Ectodermal cell (in vitro differentiated cells): Measurements from ENCODE around the gene PEAR1.

ENCODE experiments used
- H3K27ac ChIP-seq: 2 replicates; pipeline ENCODE4 v1.7.0; 2013; ENCODE audit warnings: mild to moderate bottlenecking, low read depth, low read length; ENCODE audit not compliant: insufficient read depth, poor library complexity, severe bottlenecking
- H3K27me3 ChIP-seq: 2 replicates; pipeline ENCODE4 v1.7.0; 2013; ENCODE audit warnings: mild to moderate bottlenecking, low read length; ENCODE audit not compliant: insufficient read depth, control insufficient read depth, poor library complexity, severe bottlenecking
- H3K36me3 ChIP-seq: one replicate; pipeline ENCODE4 v1.7.0; 2013; ENCODE audit warnings: low read length; ENCODE audit not compliant: control insufficient read depth, insufficient read depth
- H3K4me1 ChIP-seq: one replicate; pipeline ENCODE4 v1.7.0; 2013; ENCODE audit warnings: low read length; ENCODE audit not compliant: control insufficient read depth, insufficient read depth
- H3K4me3 ChIP-seq: 2 replicates; pipeline ENCODE4 v1.7.0; 2013; ENCODE audit warnings: low read depth, low read length, control low read depth; ENCODE audit not compliant: insufficient read depth
- H3K9me3 ChIP-seq: 2 replicates; pipeline ENCODE4 v1.7.0; 2013; ENCODE audit warnings: mild to moderate bottlenecking, low read length, moderate library complexity; ENCODE audit not compliant: control insufficient read depth
- WGBS, 2 experiments: methylation state at CpG; one replicate each; pipeline ENCODE4 v1.1.7; 2013; ENCODE audit warnings: missing lambda C conversion rate in 2 of 2; 5-methylcytosine and 5-hydroxymethylcytosine counted together

PEAR1 gene

DNA sequence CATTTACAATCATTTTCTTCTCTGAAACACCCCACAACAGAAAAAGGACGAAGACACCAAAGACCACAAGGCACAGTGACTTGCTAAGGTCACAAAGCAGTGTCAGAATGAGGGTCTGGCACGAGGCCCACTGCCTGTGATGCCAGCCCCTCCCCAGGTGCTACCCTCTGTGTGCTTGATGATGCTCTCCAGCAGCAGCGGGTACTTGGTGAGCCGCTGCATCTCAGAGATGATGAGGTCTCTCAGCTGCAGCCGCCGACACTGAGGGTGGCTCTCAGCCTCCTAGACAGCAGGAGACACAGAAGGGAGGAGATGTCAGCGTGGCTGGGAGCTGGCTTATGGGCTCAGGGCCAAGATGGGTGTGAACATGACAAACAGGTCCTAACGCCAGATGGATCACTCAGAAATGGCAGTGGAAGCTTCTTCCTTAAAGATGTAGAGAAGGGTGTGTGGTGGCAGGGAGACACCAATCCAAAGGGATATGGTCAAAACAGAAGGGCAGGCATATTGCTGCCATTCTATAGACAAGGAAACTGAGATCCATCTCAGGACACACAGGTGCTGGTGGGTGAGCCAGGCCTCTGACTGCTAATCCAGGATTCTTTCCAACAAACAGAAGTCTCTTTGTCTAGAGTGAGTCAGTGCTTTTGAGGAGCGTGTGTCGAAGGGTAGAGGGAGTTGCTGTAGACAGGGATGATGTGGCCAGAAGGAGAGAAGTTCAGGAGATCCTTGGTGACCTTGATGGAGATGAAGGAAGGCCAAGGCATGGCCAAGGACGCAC lies 52.6 kb downstream of the PEAR1 start:
- no peak overlapping the region for H3K4me3 ChIP-seq
- H3K36me3 ChIP-seq, result peaks cover 73% of the 10 kb centered on the region
- H3K27ac ChIP-seq, result no peak overlapping the region
- no peaks in the 10 kb centered on the region for H3K27me3 ChIP-seq
- H3K9me3 ChIP-seq, result no peaks in the 10 kb centered on the region
- H3K4me1 ChIP-seq, result no peaks in the 10 kb centered on the region
- WGBS, 2 experiments, result 95% methylated on average over 11 of the region's 11 CpGs

DNA sequence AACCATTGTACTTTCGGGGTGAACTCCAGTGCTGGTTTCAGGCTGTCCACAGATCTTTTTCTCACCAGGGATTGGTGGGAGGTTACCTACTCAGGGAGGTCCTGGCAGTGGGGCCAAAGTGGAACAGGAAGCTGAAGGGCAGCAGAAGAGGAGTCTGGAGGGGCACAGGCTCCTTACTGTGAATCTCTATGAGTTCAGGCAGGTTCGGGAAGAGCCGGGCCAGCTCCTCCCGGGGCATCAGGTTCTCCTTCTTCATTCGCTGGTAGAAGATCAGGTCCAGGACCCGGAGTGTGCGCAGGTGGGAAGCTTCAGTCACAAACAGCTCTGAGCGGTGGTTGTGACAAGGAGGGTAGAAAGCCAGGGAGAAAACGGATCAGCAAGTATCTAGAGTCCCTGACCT lies 53.6 kb downstream of the PEAR1 start:
- Histone ChIP-seq H3K27ac (no peak overlapping the region), H3K27me3 (no peaks in the 10 kb centered on the region), H3K4me1 (no peaks in the 10 kb centered on the region), H3K4me3 (no peak overlapping the region), H3K9me3 (no peaks in the 10 kb centered on the region), H3K36me3 (peaks cover 75% of the 10 kb centered on the region)
- WGBS, 2 experiments, result 96 to 97% methylated on average over 9 of the region's 9 CpGs

DNA sequence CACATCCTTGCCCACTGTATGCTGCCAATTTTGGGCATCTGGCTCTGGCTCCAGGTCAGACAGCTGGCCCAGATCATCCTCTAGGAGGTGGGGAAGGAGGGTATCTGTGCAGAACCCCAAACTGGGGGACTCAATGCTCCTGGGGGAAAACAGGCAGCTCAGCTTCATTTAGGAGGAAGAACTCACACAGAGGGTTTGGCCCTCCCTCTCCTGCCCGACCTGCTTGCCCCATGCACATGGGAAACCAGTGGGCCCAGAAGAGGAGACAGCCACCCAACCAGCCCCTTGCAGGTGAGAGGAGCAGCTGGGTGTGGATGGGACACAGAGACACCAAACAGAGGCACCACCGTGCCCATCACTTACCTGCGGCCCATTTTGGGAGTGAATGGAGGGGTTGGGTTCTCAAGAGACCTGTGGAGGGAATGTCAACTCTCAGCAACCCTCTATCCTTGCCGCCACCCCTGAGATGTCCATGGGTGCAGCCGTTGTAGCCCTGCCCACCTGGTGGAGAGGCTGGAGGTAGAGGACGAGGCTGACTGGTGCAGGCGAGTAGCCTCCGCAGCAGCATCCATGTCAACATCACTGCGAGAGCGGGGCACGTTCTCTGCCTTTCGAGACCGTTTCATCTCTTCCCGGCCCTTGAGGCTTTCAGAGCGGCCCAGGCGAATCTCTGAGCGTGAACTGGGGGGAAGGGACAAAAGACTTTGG lies 54.5 kb downstream of the PEAR1 start:
- Histone ChIP-seq H3K27ac (no peak overlapping the region), H3K4me3 (no peak overlapping the region), H3K36me3 (peaks cover 69% of the 10 kb centered on the region), H3K4me1 (no peaks in the 10 kb centered on the region), H3K9me3 (no peaks in the 10 kb centered on the region), H3K27me3 (no peaks in the 10 kb centered on the region)
- 96% methylated on average over 17 of the region's 17 CpGs for WGBS, 2 experiments

DNA sequence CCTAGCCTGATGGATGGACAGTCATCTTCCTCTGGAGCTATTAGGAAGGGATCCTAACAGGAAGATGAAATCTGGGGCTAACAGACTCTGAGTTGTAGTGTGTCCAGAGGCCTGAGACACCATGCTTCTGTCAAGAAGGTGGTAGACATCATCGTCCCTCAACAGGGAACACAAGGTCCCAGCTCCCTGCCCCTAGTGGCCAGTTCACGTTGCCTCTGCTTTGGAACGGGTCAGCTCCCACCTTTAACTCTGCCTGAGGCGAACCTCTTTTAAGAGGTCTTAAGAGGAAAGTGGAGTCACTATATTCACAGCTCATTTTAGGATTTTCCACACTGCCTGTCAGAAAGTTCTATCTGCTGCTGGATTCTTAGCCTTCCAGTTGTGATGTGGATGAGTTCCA lies 55.2 kb downstream of the PEAR1 start:
- Histone ChIP-seq H3K27me3 (no peaks in the 10 kb centered on the region), H3K36me3 (peaks cover 64% of the 10 kb centered on the region), H3K4me3 (no peak overlapping the region), H3K4me1 (no peaks in the 10 kb centered on the region), H3K27ac (no peak overlapping the region), H3K9me3 (no peaks in the 10 kb centered on the region)
- 80 to 83% methylated on average over 4 of the region's 4 CpGs for WGBS, 2 experiments

DNA sequence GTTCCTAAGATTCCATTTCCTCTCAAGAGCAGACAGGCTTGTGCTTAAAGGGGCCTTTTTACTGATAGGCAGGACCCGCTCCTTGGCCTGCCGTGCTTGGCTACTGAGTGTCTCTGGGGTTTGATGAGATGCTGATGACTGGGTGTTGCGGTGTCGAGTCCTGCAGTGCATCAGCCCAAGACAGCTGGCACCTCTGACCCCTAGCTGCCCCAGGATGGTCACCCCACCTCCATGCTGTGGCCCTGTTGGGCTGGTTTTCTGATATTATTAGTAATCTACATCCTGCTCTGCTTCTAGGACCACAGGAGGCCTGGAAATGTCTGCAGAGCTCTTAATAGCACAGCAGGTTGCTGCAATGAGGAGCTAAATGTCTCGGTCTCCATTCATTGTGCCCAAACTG lies 55.6 kb downstream of the PEAR1 start:
- Histone ChIP-seq H3K27me3 (no peaks in the 10 kb centered on the region), H3K9me3 (no peaks in the 10 kb centered on the region), H3K4me1 (no peaks in the 10 kb centered on the region), H3K4me3 (no peak overlapping the region), H3K27ac (no peak overlapping the region), H3K36me3 (peaks cover 60% of the 10 kb centered on the region)
- WGBS, 2 experiments, result 88 to 89% methylated on average over 5 of the region's 5 CpGs

DNA sequence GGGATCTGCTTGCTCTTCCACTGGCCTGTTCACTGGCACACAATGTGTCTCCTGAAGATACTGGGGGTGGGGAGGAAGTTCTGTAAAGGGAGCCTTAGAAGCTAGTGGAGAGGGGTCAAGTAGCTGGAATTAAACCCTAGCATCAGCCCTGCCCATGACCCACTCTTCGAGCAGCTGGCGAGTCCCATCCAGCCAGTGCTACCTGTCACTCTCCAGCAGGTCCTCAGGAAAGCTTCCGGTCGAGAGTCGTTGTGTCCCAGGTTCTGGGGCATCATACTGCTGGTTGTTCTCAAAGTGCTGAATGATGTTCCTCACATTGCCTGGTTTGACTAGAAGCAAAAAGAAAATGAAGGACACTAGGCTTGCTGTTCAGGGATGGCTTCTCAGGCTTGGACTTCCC lies 57.9 kb downstream of the PEAR1 start:
- WGBS, 2 experiments, result 95 to 97% methylated on average over 5 of the region's 5 CpGs
- Histone ChIP-seq H3K36me3 (peaks cover 56% of the 10 kb centered on the region), H3K27ac (no peak overlapping the region), H3K4me1 (no peaks in the 10 kb centered on the region), H3K27me3 (no peaks in the 10 kb centered on the region), H3K9me3 (no peaks in the 10 kb centered on the region), H3K4me3 (no peak overlapping the region)

DNA sequence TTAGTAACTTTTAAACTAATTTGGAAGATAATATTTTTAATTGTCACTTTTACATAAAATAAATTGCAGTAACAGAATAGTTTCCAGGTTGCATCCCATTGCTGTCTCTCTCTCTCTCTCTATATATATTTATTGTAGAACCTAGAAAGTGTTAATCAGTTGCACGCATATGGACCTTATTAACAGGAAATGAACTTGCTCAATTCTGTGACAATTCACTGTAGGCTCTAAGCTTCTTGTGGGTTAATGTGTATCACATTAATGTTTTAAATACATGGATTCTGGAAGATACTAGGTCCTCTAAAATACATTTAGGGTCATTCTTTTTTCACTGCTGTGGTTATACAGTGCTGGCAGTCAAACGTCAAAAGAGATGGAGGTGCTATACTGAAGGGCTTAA lies 60.1 kb downstream of the PEAR1 start:
- 94 to 100% methylated on average over 2 of the region's 2 CpGs for WGBS, 2 experiments
- H3K27ac ChIP-seq, result no peak overlapping the region

DNA sequence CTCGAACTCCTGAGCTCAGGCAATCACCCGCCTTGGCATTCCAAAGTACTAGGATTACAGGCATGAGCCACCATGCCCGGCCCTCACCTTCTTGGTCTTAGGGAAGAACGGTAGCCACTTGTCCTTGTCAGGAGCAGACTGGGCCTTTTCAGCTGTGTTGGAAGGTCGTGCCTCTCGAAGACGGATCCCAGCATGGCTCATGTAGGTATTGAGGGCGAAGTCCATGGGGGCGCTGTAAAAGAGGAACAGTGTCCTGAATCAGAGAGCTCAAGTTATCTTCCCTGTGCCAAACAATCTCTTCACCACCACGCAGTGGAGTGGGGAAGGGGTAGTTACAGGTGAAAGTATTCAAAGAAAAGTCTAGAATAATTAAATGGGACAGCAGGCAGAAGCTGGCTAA lies 62.8 kb downstream of the PEAR1 start:
- Histone ChIP-seq H3K9me3 (no peaks in the 10 kb centered on the region), H3K27ac (no peak overlapping the region), H3K4me1 (no peaks in the 10 kb centered on the region), H3K36me3 (peaks cover 56% of the 10 kb centered on the region), H3K4me3 (no peak overlapping the region), H3K27me3 (no peaks in the 10 kb centered on the region)
- 90 to 94% methylated on average over 10 of the region's 10 CpGs for WGBS, 2 experiments

More for the DNA sequence above, 60.1 kb downstream of the PEAR1 start:
- no peaks in the 10 kb centered on the region for H3K9me3 ChIP-seq
- no peaks in the 10 kb centered on the region for H3K27me3 ChIP-seq
- no peaks in the 10 kb centered on the region for H3K4me1 ChIP-seq
- peaks cover 63% of the 10 kb centered on the region for H3K36me3 ChIP-seq
- no peak overlapping the region for H3K4me3 ChIP-seq

DNA sequence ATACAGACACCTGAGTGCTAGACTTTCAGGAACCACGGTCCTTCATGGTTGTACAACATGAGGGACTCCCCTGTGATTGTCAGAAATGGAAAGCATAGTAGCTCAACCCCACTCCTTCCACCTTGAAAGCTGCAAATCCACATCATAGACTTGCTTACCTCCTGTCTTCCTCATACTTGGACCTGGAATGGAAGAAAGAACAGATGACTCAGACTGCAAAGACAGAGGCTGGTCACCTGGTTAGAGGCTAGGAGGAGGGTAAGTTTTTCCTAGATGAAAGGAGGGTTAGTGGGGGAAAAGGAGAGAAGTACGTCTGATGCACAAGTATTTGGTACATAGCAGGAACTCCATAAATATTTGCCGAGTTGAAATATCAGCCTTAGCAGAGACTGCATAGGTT lies 64.1 kb downstream of the PEAR1 start:
- Histone ChIP-seq H3K27me3 (no peaks in the 10 kb centered on the region), H3K4me3 (no peak overlapping the region), H3K36me3 (peaks cover 57% of the 10 kb centered on the region), H3K9me3 (no peaks in the 10 kb centered on the region), H3K4me1 (no peaks in the 10 kb centered on the region), H3K27ac (no peak overlapping the region)
- WGBS, 2 experiments, result 94 to 99% methylated on average over 3 of the region's 3 CpGs

DNA sequence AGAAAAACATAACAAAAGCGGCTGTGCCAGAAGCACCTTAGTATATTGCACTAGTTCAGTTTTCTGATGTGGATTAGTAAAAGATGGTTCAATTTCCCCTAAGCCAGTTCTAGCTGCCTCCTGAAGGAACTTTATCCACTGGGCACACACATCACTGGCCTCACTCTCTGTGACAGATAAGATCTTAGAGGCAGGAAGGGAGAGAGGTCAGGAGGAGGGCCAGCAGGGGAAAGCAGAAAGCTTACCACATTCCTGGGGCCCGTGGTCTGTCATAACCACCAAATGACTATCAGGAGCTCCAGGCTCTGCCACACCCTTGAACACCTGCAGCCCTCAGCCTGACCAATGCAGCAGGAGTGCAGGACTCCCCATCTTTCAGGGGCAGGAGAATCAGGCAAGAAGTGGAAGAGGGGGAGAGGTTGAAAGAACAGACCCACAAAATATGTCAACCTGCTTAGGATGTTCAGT lies 64.8 kb downstream of the PEAR1 start:
- Histone ChIP-seq H3K27me3 (no peaks in the 10 kb centered on the region), H3K4me1 (no peaks in the 10 kb centered on the region), H3K9me3 (no peaks in the 10 kb centered on the region), H3K4me3 (no peak overlapping the region), H3K27ac (no peak overlapping the region), H3K36me3 (peaks cover 57% of the 10 kb centered on the region)
- WGBS, 2 experiments, result 91 to 96% methylated on average over 2 of the region's 2 CpGs
